GM19455 (cell line): ENCODE data around the gene STARD3NL.
A peak's percentile ranks its signal among the peaks of the same experiment; 100 is the strongest.
"Not testable (repeated sequence)": the region's sequence is repeated elsewhere in the genome, so short reads cannot be mapped to it uniquely, and the experiment has no call there.

Source experiments
- ATAC-seq: cut with Tn5 transposase; IDR thresholded peaks from one replicate; pipeline ENCODE4 v1.9.1; 2021; ENCODE audit not compliant: unreplicated experiment

Gene STARD3NL

DNA sequence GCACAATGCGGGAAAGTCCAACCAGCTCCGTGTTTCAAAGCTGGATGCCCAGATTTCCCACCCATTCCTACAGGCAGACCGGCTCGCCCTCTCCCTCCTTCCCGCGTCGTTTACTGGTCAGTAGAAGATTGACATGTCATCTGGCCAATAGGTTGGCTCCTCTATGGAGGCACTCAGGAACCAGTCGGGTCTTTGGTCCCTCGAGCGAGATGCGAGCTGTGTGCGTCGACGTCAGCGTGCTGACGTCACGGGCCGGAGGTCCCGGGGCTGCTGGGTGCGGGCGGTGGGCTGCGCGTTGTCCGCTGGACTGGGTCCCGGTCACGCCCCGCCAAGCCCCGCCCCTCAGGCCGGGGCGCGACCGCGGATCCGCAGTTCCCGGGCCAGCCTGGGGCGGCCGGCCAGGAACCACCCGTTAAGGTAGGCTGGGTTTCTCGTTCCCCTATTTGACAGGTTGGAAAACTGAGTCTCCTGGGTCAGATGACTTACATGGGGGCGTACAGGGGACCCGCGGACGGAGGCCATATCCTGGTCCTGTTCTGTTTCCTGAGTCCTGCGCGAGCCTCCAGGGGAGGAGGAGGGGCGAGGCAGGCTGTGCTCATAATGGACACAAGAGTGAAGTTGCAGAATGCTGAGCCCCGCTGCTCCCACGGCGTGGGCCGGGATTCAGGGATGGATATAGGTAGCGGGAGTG is at the start of gene STARD3NL:
Gene STARD3NL (plus strand): TSS at position 242 of the 691 bp plus-strand sequence. CDS start 29,260 bp downstream, outside the sequence.
- ATAC-seq = peak; percentile 98

GRCh38 chr7:38129162-38129561 is 48.9 kb upstream of the STARD3NL start:
- ATAC-seq = no peak

GRCh38 chr7:38129579-38129978 is 48.5 kb upstream of the STARD3NL start:
- ATAC-seq = no peak

GRCh38 chr7:38138171-38138570 is 39.9 kb upstream of the STARD3NL start:
- ATAC-seq = no peak

DNA sequence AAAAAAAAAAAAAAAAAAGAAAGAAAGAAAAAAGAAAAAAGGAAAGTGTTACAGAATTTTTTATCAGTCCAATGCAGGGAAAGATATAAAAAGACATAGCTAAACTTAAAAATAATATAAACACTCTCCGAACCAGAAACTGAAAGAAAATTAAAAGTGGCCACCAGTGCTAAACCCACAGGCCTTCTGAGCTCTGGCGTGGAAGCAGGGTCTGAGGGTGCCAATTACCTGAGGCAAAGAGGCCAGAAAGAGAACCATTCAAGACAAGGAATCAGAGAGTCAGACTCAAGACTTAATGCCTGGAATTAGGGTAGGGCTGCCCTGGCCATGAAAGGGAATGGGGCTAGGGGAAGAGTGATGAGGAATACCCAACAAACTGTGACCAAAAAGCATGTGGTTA is 36.9 kb upstream of the STARD3NL start:
- ATAC-seq = no peak

GRCh38 chr7:38142736-38143135 is 35.3 kb upstream of the STARD3NL start:
- peak; percentile 89 for ATAC-seq

GRCh38 chr7:38147005-38147404 is 31.0 kb upstream of the STARD3NL start:
- no peak for ATAC-seq

- no peak for ATAC-seq
Measured at GRCh38 chr7:38151556-38151955, 26.5 kb upstream of the STARD3NL start.

- no peak for ATAC-seq
Measured at GRCh38 chr7:38153515-38153914, 24.5 kb upstream of the STARD3NL start.

DNA sequence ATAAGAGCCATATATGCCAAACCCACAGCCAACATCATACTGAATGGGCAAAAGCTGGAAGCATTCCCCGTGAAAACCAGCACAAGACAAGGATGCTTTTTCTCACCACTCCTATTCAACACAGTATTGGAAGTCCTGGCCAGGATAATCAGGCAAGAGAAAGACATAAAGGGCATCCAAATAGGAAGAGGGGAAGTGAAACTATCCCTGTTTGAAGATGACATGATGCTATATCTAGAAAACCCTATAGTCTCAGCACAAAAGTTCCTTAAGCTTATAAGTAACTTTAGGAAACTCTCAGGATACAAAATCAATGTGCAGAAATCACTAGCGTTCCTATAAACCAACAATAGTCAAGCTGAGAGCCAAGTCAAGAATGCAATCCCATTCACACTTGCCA is 23.8 kb upstream of the STARD3NL start:
- no peak for ATAC-seq

DNA sequence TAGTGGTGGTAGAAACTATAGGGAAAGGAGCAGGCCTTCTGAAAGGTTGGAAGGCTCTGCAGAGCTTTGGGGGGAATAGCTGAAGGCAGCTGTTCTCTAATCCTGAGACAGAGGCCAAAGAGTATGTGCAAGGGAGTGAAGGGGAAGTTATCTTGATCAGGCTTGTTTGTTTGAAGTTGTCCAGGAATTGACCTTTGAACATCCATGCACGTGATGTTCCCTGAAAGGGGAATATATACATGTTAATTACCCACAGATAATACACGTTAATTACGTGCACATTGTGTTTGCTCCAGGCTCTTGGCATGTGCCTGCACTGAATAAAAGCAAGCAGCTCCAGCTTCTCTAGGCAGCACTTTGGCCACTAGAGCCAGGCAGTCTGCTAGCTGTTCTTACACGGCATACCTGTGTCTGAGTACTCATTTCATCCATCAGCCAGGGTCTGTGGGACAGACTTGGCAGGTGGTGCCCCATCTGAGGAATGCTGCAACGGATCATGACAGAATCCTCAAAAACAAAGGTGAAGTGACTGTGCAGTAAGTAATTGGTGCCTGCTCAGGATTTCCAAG is 18.0 kb upstream of the STARD3NL start:
- ATAC-seq = no peak

DNA sequence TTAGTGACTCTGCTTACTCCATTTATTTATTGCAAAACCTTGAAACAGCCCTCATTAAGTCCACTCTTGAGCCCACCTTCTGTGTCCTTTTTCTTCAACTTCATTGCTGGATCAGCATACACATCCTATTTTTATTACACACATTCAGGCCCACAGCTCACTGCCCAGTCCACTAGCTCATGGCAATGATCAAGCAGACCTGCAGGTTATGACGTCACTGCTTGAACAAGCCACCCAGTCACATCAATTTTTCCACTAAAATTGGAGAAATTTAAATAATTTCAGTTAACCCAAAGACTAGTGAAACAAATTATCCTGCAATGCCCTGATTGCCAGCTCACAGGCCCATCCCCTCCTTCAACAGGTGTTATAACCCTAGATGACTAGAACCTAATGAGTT is 16.0 kb upstream of the STARD3NL start:
- ATAC-seq = no peak

DNA sequence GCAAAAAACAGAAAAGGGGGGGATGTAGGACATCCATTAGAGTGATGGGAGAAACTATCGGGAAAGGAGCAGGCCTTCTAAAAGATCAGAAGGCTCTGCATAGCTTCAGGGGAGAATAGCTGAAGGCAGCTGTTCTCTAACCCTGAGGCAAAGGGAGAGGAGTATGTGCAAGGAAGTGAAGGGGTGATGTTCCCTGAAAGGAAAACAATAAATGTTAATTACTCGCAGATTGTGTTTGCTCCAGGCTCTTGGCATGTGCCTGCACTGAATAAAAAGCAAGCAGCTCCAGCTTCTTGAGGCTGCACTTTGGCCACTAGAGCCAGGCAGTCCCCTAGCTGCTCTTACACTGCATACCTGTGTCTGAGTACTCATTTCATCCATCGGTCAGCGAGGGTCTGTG is 14.4 kb upstream of the STARD3NL start:
- ATAC-seq = no peak

DNA sequence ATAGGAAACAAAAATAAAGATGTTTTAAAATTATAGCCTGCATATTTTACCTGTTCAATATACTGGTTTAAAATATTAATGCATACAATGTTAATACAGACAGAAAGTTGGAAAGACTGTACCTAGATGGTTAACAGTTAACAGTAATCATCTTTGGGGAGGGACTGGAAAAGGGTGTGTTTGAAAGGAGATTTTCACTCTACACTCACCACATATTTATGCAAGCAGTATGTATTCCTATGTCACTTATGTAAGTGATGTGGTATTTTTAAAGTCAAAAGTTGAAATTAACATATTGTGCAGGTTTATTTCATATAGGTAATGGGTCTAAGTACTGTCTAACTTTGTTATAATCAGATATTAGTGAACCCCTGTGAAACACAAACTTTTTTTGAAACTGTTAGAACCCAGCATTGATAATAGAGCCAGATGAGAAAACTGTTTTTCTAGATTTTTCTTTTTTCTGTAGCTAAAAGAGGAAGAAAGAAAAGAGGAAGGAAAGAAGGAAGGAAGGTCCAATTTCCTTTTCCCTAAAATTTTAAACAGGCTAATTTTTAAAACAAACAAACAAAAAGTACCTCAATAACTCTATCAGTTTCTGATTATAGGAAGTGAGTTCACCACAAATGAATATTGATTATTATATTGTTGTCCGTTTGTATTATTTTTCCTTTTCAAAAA is 9.0 kb upstream of the STARD3NL start:
- ATAC-seq = no peak

DNA sequence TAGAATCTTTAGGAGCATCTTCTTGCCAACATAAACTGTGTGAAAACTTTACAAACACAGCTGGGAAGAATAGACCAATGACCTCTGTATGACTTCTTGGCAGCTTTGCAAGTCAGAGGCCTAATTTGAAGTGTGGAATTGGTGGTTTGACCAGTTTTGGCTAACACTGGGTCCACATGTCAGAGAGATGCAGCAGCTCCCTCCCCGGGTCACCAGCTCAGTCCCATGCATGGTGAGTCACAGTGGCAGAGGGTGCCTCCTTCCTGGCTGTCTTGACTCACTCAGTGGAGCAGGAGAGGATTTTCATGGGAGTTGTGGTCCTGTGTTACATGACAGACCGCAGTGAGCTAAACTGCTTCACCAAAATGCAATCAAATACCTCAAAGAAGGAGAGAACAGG is 8.2 kb upstream of the STARD3NL start:
- no peak for ATAC-seq

GRCh38 chr7:38171623-38172391 is 6.2 kb upstream of the STARD3NL start:
- ATAC-seq = peak; percentile 55

DNA sequence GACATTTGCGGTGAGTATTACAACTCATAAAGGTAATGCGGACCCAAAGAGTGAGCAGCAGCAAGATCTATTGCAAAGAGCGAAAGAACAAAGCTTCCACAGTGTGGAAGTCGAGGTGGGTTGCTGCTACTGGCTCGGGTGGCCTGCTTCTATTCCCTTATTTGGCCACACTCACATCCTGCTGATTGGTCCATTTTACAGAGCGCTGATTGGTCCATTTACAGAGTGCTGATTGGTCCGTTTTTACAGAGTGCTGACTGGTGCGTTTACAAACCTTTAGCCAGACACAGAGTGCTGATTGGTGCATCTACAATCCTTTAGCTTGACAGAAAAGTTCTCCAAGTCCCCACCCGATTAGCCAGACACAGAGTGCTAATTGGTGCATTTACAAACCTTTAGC is 2.5 kb upstream of the STARD3NL start:
- not testable (repeated sequence) for ATAC-seq

GRCh38 chr7:38177621-38178003 is 433 bp upstream of the STARD3NL start:
- no peak for ATAC-seq

DNA sequence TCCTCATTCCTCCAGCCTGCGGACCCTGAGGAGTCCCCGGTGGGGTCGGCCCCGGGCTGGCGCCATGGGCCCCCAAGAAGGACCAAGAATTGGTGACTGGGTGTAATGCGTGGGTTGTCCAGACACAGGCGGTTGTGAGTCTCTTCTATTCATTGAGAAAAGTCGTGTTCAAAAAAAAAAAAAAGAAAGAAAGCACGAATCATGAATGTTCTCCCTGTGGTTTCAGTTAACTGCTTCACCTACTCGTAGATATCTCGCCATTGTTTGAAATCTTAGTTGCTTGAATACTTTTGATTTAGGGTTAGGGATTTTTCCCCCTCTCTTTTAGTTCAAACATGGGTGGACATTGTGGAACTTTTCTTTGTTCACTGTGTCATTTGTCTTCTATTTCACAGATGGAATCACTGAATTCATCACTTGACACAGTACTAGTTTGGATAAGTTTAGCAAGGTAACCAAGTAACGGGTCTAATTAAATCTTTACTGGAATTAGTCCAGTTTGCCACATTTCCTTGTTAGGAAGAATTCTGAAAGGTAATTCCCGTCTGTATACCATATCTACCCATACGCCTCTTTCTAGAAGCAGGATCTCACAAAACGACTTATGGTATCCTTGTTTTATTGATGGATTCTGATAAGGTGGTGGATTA is 775 bp downstream of the STARD3NL start:
- ATAC-seq = peak; percentile 40

DNA sequence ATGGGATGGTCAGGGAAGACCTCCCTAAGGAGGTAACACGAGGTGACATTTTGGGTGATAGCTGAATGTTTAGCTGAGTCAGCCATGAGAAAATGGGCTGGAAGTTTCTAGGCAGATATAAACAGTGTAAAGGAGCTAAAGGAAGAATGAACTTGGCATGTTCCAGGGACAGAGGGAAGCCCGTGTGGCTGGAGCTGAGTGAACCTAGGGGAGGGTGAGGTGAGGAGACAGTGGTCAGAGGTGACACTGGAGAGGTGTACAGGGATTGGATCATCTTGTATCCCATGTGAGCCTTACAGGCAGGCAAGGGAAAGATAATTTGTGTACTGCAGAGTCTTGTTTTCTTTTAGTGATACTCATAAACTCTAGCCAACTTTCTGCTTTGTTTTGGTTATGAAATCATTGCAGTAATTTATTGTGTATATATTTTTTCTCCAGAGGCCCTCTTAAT is 1.8 kb downstream of the STARD3NL start:
- no peak for ATAC-seq

- no peak for ATAC-seq
Measured at GRCh38 chr7:38181111-38181510, 3.1 kb downstream of the STARD3NL start.
